HCT116 (cell line): Measurements from ENCODE around the gene LTBP1. TPM values are rescaled to one million over a fixed set of nuclear protein-coding genes. Genes with fewer than 3 reads are reported as not detected.

Experiments used
- ATAC-seq: fragments of 200-7000 bp; cut with Tn5 transposase; 2 replicates; pipeline ENCODE4 v1.9.1; 2020; ENCODE audit warnings: mild to moderate bottlenecking, moderate library complexity
- BruUV-seq: library from RNA; stranded (reverse); fragments of 400-500 nt; replicated peaks from 2 replicates; lab custom pipeline; 2021; lab: Mats Ljungman, UMichigan
- CTCF ChIA-PET: fragments of 300-600 bp; sonication (Branson Sonifier 250); formaldehyde crosslinking; loops from one replicate; lab custom pipeline; 2021; ENCODE audit warnings: antibody characterized with exemption; lab: Charles Lee
- POLR2A ChIA-PET: fragments of 300-600, 350-600 bp; sonication (Branson Sonifier 250); formaldehyde crosslinking; loops from one replicate; lab custom pipeline; 2021; ENCODE audit warnings: antibody characterized with exemption; lab: Charles Lee
- RAD21 ChIA-PET, 2 experiments: fragments of 300-600 bp; sonication (Branson Sonifier 250); formaldehyde crosslinking; loops; one replicate each; lab custom pipeline; 2023; ENCODE audit warnings: low total read pairs in 2 of 2; ENCODE audit not compliant: uncharacterized antibody in 2 of 2, unreplicated experiment in 2 of 2, low non-redundant PET in 1 of 2; lab: Charles Lee
- DNase-seq: peaks from one replicate; pipeline ENCODE4 v3.0.0-alpha.2; 2010; ENCODE audit warnings: low read depth, low spot score
- H2AFZ ChIP-seq: fragments of 200-600 bp; shearing (Covaris generic), sonication (generic); 2 replicates; pipeline ENCODE4 v1.6.1; 2017; ENCODE audit warnings: low read depth, mixed run types, mixed read lengths, antibody characterized with exemption, low read length; ENCODE audit not compliant: poor library complexity, severe bottlenecking
- H3K27ac ChIP-seq: 2 replicates; pipeline ENCODE4 v1.5.1; 2012; ENCODE audit warnings: low read depth, low read length
- H3K27me3 ChIP-seq: fragments of 200-600 bp; sonication (generic); 2 replicates; pipeline ENCODE4 v1.6.1; 2016; ENCODE audit warnings: mixed run types, low read length, mixed read lengths; ENCODE audit not compliant: insufficient read depth
- H3K36me3 ChIP-seq, 2 experiments: fragments of 200-500 bp in 1 of 2; fragments of 200-600 bp in 1 of 2; sonication (Bioruptor generic) in 1 of 2; sonication (generic) in 1 of 2; 2 replicates each; pipeline versions ENCODE4 v1.5.1 to v1.6.1; 2014 to 2016; ENCODE audit warnings: low read length in 2 of 2, inconsistent platforms in 1 of 2, mixed read lengths in 1 of 2, mixed run types in 1 of 2; ENCODE audit not compliant: insufficient read depth in 2 of 2, control insufficient read depth in 1 of 2
- H3K4me1 ChIP-seq, 2 experiments: fragments of 200-600 bp in 1 of 2; sonication (generic) in 1 of 2; 2 replicates each; pipeline versions ENCODE4 v1.5.1 to v1.6.1; 2012 to 2017; ENCODE audit warnings: low read length in 2 of 2, inconsistent platforms in 1 of 2, mild to moderate bottlenecking in 1 of 2, mixed read lengths in 1 of 2, mixed run types in 1 of 2, moderate library complexity in 1 of 2; ENCODE audit not compliant: insufficient read depth in 2 of 2, control insufficient read depth in 1 of 2
- H3K4me2 ChIP-seq: fragments of 200-600 bp; sonication (generic); 2 replicates; pipeline ENCODE4 v1.6.1; 2017; ENCODE audit warnings: mixed run types, low read length, mixed read lengths
- H3K4me3 ChIP-seq, 2 experiments: fragments of 200-600 bp in 1 of 2; sonication (generic) in 1 of 2; replicated peaks in 1 of 2; 2 replicates each; pipeline ENCODE4 v1.5.1; 2011 to 2016; ENCODE audit warnings: low read length in 2 of 2, control low read depth in 1 of 2, low read depth in 1 of 2, mild to moderate bottlenecking in 1 of 2, mixed read lengths in 1 of 2, mixed run types in 1 of 2
- H3K79me2 ChIP-seq: fragments of 200-600 bp; sonication (generic); 2 replicates; pipeline ENCODE4 v1.6.1; 2017; ENCODE audit warnings: mild to moderate bottlenecking, mixed run types, low read length, moderate library complexity, mixed read lengths; ENCODE audit not compliant: insufficient read depth
- H3K9ac ChIP-seq: fragments of 200-600 bp; sonication (generic); 2 replicates; pipeline ENCODE4 v1.6.1; 2016; ENCODE audit warnings: low read length, mixed read lengths
- H3K9me2 ChIP-seq: fragments of 200-600 bp; sonication (generic), shearing (Covaris generic); 2 replicates; pipeline ENCODE4 v1.6.1; 2017; ENCODE audit warnings: mixed run types, mild to moderate bottlenecking, moderate library complexity; ENCODE audit not compliant: insufficient read depth
- H3K9me3 ChIP-seq, 2 experiments: fragments of 200-500 bp in 1 of 2; fragments of 200-600 bp in 1 of 2; sonication (Bioruptor generic) in 1 of 2; sonication (generic) in 1 of 2; 2 replicates each; pipeline ENCODE4 v1.6.1; 2014 to 2017; ENCODE audit warnings: low read length in 2 of 2, mixed read lengths in 2 of 2, inconsistent platforms in 1 of 2, low read depth in 1 of 2, mild to moderate bottlenecking in 1 of 2, mixed run types in 1 of 2, moderate library complexity in 1 of 2; ENCODE audit not compliant: control insufficient read depth in 1 of 2, insufficient read depth in 1 of 2
- H4K20me1 ChIP-seq: fragments of 200-600 bp; sonication (generic), shearing (Covaris generic); 2 replicates; pipeline ENCODE4 v1.6.1; 2017; ENCODE audit warnings: mixed run types, mild to moderate bottlenecking, moderate library complexity; ENCODE audit not compliant: insufficient read depth
- CBX3 ChIP-seq: IDR thresholded peaks from 2 replicates; pipeline ENCODE4 v1.6.1; 2012; ENCODE audit warnings: low read depth
- CEBPB ChIP-seq: IDR thresholded peaks from 2 replicates; pipeline ENCODE4 v1.6.1; 2012; ENCODE audit warnings: low read depth
- EZH2phosphoT487 ChIP-seq: fragments of 200-600 bp; IDR thresholded peaks from 2 replicates; pipeline ENCODE4 v1.6.1; 2018; ENCODE audit warnings: antibody characterized with exemption, borderline replicate concordance
- FOSL1 ChIP-seq: IDR thresholded peaks from 2 replicates; pipeline ENCODE4 v1.6.1; 2012; ENCODE audit warnings: low read depth
- POLR2AphosphoS5 ChIP-seq: IDR thresholded peaks from 2 replicates; pipeline ENCODE4 v1.6.1; 2011; ENCODE audit warnings: mild to moderate bottlenecking, low read depth, low read length, moderate library complexity
- SIN3A ChIP-seq: IDR thresholded peaks from 2 replicates; pipeline ENCODE4 v1.6.1; 2012; ENCODE audit warnings: low read depth
- YY1 ChIP-seq: IDR thresholded peaks from 2 replicates; pipeline ENCODE4 v1.6.1; 2011; ENCODE audit warnings: low read length, low read depth, moderate library complexity, mild to moderate bottlenecking; ENCODE audit not compliant: insufficient replicate concordance; ENCODE audit errors: extremely low read depth
- ZFX ChIP-seq: fragments of 450-650 bp; IDR thresholded peaks from 2 replicates; pipeline ENCODE4 v1.6.1; 2017
- ZNF274 ChIP-seq: fragments of 200-500 bp; sonication (Bioruptor generic); IDR thresholded peaks from 2 replicates; pipeline ENCODE4 v1.6.1; 2014; ENCODE audit warnings: mild to moderate bottlenecking, low read depth, low read length, inconsistent platforms
- intact Hi-C: fragments of 100-400 bp; cut with micrococcal nuclease; formaldehyde crosslinking; loops from 2 replicates; pipeline ENCODE4 v1.10.0; 2022
- total RNA-seq: library from RNA; stranded (reverse); gene quantifications from one replicate; pipeline ENCODE4 v1.2.1, GENCODE V29; 2021; ENCODE audit not compliant: unreplicated experiment
- TF ChIP-seq, protein P1 (sequence below): IDR thresholded peaks from 2 replicates; pipeline ENCODE4 v1.6.1; 2011; ENCODE audit warnings: mild to moderate bottlenecking, low read length, moderate library complexity; ENCODE audit not compliant: insufficient replicate concordance; ENCODE audit errors: extremely low read depth
- TF ChIP-seq, protein P2 (sequence below): IDR thresholded peaks from 2 replicates; pipeline ENCODE4 v1.6.1; 2012; ENCODE audit warnings: low read depth
- TF ChIP-seq, protein P3 (sequence below), 3 experiments: fragments of 200-600 bp in 1 of 3; sonication (generic) in 1 of 3; IDR thresholded peaks in 2 of 3; conservative IDR thresholded peaks in 1 of 3; 2 replicates each; pipeline ENCODE4 v1.5.1; 2012 to 2017; ENCODE audit warnings: low read depth in 2 of 3, low read length in 2 of 3, antibody characterized with exemption in 1 of 3, borderline replicate concordance in 1 of 3, control low read depth in 1 of 3, mild to moderate bottlenecking in 1 of 3, mixed read lengths in 1 of 3, mixed run types in 1 of 3, moderate library complexity in 1 of 3; ENCODE audit not compliant: insufficient read depth in 1 of 3

LTBP1 gene
- total RNA-seq, 1 experiment from 2014 or later = 5.1 TPM

DNA sequence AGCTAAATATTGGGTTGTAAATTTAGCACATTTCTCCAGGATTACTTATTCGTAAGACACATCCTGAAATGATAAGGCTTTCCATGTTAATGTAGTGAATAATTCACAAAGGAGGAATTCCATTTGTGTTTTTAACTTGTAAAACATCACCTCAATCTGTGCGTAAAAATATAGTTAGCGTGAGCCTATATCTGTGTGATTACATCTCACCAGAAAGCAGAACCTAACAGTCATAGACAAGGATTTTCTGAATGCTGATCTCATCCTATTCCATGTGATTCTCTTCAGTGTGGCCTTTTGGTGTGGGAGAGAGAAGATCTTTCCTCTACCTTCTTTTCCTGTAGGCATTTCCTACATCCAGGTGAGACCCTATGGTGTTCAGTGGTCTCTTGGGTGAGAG lies 266.5 kb downstream of the LTBP1 start:
- no peak overlapping the region for H2AFZ ChIP-seq
- no peak overlapping the region for H3K9ac ChIP-seq
- H3K27me3 ChIP-seq = no peaks in the 10 kb centered on the region
- H3K4me2 ChIP-seq = no peak overlapping the region
- H3K79me2 ChIP-seq = no peaks in the 10 kb centered on the region
- no peak for TF ChIP-seq CEBPB
- no peak for TF ChIP-seq ZNF274
- TF ChIP-seq ZFX = no peak
- TF ChIP-seq, protein P1, sequence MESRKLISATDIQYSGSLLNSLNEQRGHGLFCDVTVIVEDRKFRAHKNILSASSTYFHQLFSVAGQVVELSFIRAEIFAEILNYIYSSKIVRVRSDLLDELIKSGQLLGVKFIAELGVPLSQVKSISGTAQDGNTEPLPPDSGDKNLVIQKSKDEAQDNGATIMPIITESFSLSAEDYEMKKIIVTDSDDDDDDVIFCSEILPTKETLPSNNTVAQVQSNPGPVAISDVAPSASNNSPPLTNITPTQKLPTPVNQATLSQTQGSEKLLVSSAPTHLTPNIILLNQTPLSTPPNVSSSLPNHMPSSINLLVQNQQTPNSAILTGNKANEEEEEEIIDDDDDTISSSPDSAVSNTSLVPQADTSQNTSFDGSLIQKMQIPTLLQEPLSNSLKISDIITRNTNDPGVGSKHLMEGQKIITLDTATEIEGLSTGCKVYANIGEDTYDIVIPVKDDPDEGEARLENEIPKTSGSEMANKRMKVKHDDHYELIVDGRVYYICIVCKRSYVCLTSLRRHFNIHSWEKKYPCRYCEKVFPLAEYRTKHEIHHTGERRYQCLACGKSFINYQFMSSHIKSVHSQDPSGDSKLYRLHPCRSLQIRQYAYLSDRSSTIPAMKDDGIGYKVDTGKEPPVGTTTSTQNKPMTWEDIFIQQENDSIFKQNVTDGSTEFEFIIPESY = no peak
- no peak for TF ChIP-seq YY1
- TF ChIP-seq, protein P2, sequence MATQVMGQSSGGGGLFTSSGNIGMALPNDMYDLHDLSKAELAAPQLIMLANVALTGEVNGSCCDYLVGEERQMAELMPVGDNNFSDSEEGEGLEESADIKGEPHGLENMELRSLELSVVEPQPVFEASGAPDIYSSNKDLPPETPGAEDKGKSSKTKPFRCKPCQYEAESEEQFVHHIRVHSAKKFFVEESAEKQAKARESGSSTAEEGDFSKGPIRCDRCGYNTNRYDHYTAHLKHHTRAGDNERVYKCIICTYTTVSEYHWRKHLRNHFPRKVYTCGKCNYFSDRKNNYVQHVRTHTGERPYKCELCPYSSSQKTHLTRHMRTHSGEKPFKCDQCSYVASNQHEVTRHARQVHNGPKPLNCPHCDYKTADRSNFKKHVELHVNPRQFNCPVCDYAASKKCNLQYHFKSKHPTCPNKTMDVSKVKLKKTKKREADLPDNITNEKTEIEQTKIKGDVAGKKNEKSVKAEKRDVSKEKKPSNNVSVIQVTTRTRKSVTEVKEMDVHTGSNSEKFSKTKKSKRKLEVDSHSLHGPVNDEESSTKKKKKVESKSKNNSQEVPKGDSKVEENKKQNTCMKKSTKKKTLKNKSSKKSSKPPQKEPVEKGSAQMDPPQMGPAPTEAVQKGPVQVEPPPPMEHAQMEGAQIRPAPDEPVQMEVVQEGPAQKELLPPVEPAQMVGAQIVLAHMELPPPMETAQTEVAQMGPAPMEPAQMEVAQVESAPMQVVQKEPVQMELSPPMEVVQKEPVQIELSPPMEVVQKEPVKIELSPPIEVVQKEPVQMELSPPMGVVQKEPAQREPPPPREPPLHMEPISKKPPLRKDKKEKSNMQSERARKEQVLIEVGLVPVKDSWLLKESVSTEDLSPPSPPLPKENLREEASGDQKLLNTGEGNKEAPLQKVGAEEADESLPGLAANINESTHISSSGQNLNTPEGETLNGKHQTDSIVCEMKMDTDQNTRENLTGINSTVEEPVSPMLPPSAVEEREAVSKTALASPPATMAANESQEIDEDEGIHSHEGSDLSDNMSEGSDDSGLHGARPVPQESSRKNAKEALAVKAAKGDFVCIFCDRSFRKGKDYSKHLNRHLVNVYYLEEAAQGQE = no peak
- TF ChIP-seq CBX3 = no peak
- no peak for TF ChIP-seq FOSL1
- TF ChIP-seq, protein P3, sequence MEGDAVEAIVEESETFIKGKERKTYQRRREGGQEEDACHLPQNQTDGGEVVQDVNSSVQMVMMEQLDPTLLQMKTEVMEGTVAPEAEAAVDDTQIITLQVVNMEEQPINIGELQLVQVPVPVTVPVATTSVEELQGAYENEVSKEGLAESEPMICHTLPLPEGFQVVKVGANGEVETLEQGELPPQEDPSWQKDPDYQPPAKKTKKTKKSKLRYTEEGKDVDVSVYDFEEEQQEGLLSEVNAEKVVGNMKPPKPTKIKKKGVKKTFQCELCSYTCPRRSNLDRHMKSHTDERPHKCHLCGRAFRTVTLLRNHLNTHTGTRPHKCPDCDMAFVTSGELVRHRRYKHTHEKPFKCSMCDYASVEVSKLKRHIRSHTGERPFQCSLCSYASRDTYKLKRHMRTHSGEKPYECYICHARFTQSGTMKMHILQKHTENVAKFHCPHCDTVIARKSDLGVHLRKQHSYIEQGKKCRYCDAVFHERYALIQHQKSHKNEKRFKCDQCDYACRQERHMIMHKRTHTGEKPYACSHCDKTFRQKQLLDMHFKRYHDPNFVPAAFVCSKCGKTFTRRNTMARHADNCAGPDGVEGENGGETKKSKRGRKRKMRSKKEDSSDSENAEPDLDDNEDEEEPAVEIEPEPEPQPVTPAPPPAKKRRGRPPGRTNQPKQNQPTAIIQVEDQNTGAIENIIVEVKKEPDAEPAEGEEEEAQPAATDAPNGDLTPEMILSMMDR (IDR thresholded peaks at IDR 0.05 in 2 of 3, conservative IDR thresholded peaks at IDR 0.05 in 1 of 3; ENCODE audit: borderline replicate concordance in 1 of 3, insufficient read depth in 1 of 3, low read depth in 2 of 3, low read length in 2 of 3) = no peak
- no peak for TF ChIP-seq EZH2phosphoT487
- TF ChIP-seq POLR2AphosphoS5 = no peak
- TF ChIP-seq SIN3A = no peak
- intact Hi-C loops = no loop called here
- POLR2A ChIA-PET = no interaction called here
- RAD21 ChIA-PET = no interaction called here
- H3K4me1 ChIP-seq = no peaks in the 10 kb centered on the region
- H3K36me3 ChIP-seq = no peaks in the 10 kb centered on the region
- CTCF ChIA-PET = no interaction called here
- H3K9me2 ChIP-seq = no peaks in the 10 kb centered on the region
- H3K4me3 ChIP-seq = no peak overlapping the region
- ATAC-seq = no peak
- no peaks in the 10 kb centered on the region for H4K20me1 ChIP-seq
- no peaks in the 10 kb centered on the region for H3K9me3 ChIP-seq
- no peak for DNase-seq
- BruUV-seq = no TSS peak
- H3K27ac ChIP-seq = no peak overlapping the region
